ENCODE data around the gene FTCDNL1. TPM values are rescaled to one million over a fixed set of nuclear protein-coding genes. Genes with fewer than 3 reads are reported as not detected.

FTCDNL1 gene
- total RNA-seq, 1 donor = 1.5 TPM

DNA sequence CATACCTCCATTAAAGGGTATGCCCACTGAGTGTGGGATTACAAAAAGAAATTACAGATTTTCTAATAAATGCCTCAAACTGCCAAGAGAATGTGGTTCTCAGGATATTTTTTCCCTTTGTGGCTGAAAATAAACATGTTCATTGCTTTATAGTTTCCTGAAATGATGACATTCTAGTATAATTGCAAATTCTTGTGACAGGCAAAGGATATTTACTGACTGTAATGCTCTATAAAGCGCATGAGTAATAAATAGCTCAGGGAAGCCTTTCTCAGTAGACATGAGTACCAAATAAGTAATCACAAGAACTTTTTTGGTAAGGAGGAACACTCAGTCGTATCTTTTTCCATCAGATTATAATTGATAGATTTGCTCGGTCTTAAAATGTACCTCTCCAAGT, 72.3 kb downstream of the FTCDNL1 start:
- TF ChIP-seq, protein P1, sequence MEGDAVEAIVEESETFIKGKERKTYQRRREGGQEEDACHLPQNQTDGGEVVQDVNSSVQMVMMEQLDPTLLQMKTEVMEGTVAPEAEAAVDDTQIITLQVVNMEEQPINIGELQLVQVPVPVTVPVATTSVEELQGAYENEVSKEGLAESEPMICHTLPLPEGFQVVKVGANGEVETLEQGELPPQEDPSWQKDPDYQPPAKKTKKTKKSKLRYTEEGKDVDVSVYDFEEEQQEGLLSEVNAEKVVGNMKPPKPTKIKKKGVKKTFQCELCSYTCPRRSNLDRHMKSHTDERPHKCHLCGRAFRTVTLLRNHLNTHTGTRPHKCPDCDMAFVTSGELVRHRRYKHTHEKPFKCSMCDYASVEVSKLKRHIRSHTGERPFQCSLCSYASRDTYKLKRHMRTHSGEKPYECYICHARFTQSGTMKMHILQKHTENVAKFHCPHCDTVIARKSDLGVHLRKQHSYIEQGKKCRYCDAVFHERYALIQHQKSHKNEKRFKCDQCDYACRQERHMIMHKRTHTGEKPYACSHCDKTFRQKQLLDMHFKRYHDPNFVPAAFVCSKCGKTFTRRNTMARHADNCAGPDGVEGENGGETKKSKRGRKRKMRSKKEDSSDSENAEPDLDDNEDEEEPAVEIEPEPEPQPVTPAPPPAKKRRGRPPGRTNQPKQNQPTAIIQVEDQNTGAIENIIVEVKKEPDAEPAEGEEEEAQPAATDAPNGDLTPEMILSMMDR (IDR thresholded peaks at IDR 0.05; ENCODE audit: insufficient read depth, low read length) = no peak
- DNase-seq (ENCODE audit: low read depth) = no peak

DNA sequence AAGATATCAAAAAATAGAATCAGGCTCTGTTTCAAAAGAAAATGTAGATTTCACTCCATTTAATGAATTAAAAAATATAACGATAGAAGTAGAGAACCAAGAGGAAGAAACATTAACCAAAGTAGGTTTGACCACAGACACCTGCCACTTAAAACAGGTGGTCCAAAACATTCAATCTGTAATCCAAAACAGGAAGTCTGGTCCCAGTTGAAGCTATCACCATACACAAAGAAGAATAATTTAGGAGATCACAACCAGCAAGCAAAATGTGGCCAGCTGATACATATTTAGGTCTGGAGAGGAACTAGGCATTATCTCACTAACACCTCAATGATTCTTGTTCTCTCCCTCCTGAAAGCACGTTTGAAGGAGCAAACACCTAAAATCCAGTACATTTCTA, 73.1 kb downstream of the FTCDNL1 start:
- no peak for DNase-seq (ENCODE audit: low read depth)
- no peak overlapping the region for H3K4me3 ChIP-seq (ENCODE audit: low read depth, low read length)
- TF ChIP-seq, protein P1 (IDR thresholded peaks at IDR 0.05; ENCODE audit: insufficient read depth, low read length) = no peak

More for the DNA sequence above, 72.3 kb downstream of the FTCDNL1 start:
- H3K4me3 ChIP-seq (ENCODE audit: low read depth, low read length) = no peak overlapping the region

DNA sequence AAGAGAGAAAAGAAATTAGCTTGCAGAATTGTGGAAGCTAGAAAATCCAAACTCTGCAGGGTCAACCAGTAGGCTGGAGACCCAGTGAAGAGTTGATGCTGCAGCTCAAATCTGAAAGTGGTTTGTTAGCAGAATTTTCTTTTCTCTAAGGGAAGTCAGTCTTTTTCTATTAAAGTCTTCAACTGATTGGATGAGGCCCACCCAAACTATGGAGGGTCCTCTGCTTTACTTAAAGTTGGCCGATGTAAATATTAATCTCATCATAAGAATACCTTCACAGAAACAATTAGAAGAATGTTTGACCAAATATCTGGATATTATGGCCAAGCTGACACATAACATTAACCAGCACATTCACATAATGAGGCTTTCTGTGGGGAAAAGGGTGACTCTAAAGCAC, 73.7 kb downstream of the FTCDNL1 start:
- H3K4me3 ChIP-seq (ENCODE audit: low read depth, low read length) = no peak overlapping the region
- no peak for DNase-seq (ENCODE audit: low read depth)

DNA sequence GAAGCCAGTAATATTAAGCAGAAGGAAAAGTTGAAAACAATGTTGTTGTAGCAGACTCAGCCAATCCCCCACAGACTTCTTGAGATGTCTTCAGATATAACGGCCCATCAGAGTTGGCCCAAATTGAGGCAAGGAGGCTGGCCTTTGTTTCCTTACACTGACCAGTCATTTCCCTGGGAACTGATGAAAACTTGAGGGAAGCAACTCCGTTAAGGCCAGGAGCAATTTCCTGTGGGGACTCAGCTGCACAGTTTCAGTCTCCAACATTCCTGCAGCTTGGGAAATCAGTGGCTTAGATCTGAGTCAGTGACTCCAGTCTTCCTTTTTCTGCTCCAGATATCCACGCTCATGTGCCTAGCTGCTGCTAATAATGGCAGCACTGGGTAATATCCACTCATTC, 75.7 kb downstream of the FTCDNL1 start:
- peak; percentile 6 for DNase-seq (ENCODE audit: low read depth)
- TF ChIP-seq, protein P1 (IDR thresholded peaks at IDR 0.05; ENCODE audit: insufficient read depth, low read length) = no peak
- no peak overlapping the region for H3K4me3 ChIP-seq (ENCODE audit: low read depth, low read length)

More for the DNA sequence above, 73.7 kb downstream of the FTCDNL1 start:
- TF ChIP-seq, protein P1 (IDR thresholded peaks at IDR 0.05; ENCODE audit: insufficient read depth, low read length) = no peak

DNA sequence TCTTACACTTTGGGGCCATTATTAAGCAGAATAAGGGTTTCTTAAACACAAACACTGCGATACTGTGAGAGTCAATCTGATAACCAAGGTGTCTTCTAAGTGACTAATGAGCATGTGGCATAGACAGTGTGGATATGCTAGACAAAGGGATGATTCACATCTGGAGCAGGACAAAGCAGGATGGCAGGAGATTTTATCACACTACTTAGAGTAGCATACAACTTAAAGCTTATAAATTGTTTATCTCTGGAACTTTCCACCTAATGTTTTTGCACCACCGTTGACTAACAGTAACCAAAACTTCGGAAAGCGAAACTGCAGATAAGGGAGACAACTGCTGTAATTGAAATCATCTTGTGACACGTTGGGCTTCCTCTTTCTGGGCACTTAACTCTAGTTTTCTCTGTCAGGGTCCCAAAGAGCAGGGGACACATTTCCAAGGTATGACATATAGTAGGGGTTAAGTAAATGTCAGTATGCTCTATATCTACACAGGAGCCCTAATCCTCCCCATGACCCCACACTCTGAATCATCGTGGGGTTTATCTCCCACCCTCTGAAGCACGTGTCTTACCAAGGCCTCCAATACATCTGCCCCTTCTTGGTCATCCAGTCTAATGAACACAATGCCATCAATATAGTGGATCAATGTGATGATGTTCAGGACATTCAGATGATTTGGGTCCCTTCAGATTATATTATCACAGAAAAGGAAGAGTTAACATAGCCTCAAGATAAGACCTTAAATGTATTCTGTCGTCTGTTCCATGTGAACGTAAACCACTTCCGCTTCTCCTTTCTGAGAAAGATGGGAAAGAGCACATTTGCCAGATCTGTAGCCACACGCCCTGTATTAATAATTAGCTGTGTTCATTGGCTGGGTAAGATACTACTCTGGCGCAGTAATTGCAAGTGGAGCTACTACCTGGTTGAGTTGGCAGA, 78.7 kb downstream of the FTCDNL1 start:
- H3K4me3 ChIP-seq (ENCODE audit: low read depth, low read length) = no peak overlapping the region
- DNase-seq (ENCODE audit: low read depth) = no peak
- TF ChIP-seq, protein P1 (IDR thresholded peaks at IDR 0.05; ENCODE audit: insufficient read depth, low read length) = no peak

DNA sequence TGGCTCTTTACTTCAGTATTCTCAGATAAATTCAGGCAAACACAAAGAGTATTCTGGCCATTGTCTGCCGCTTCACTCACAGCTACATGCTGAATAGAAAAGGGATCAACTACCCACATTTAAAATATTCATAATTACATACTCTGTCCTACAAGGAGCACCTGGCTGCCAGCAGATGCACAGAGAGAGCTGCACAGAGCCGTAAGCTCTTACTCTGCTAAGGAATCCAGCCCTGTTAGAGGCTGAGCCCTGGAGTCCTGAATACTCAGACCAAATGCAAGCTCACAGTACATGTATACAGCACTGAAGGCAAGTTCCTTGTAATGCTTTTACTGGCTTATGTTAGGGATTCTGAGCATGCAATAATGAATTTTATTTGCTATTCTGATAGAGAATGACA, 80.3 kb downstream of the FTCDNL1 start:
- no peak overlapping the region for H3K4me3 ChIP-seq (ENCODE audit: low read depth, low read length)
- no peak for DNase-seq (ENCODE audit: low read depth)
- TF ChIP-seq, protein P1 (IDR thresholded peaks at IDR 0.05; ENCODE audit: insufficient read depth, low read length) = no peak

All from fibroblast of the aortic adventitia (primary cell).